ENCODE results near the gene SORBS2.

The SORBS2 gene

GRCh38 chr4:185624259-185624589, 187.8 kb downstream of the SORBS2 start:
- no peak for DNase-seq

- DNase-seq: no peak
These were observed 188.3 kb downstream of the SORBS2 start for GRCh38 chr4:185623444-185624258.

GRCh38 chr4:185608185-185608584, 203.8 kb downstream of the SORBS2 start:
- DNase-seq: no peak

- DNase-seq: no peak
These were observed 209.6 kb downstream of the SORBS2 start for GRCh38 chr4:185602397-185602796.

- DNase-seq: no peak
These were observed 211.1 kb downstream of the SORBS2 start for GRCh38 chr4:185600801-185601434.

GRCh38 chr4:185599553-185600243, 212.3 kb downstream of the SORBS2 start:
- no peak for DNase-seq

- DNase-seq: no peak
These were observed 213.0 kb downstream of the SORBS2 start for GRCh38 chr4:185598846-185599552.

- DNase-seq: peak; percentile 56 to 61
These were observed 214.3 kb downstream of the SORBS2 start for GRCh38 chr4:185597532-185598188.

GRCh38 chr4:185592845-185593488, 219.0 kb downstream of the SORBS2 start:
- no peak for DNase-seq

GRCh38 chr4:185592438-185592837, 219.6 kb downstream of the SORBS2 start:
- DNase-seq: no peak

GRCh38 chr4:185591679-185592141, 220.3 kb downstream of the SORBS2 start:
- no peak for DNase-seq

- no peak for DNase-seq
These were observed 221.0 kb downstream of the SORBS2 start for GRCh38 chr4:185590982-185591381.

GRCh38 chr4:185589067-185589836, 222.7 kb downstream of the SORBS2 start:
- DNase-seq: no peak

GRCh38 chr4:185587427-185588161, 224.4 kb downstream of the SORBS2 start:
- peak; percentile 66 to 74 for DNase-seq

- DNase-seq: no peak
These were observed 225.0 kb downstream of the SORBS2 start for GRCh38 chr4:185587030-185587426.

GRCh38 chr4:185585211-185585610, 226.8 kb downstream of the SORBS2 start:
- no peak for DNase-seq

GRCh38 chr4:185583813-185584212, 228.2 kb downstream of the SORBS2 start:
- no peak for DNase-seq

- no peak for DNase-seq
These were observed 229.2 kb downstream of the SORBS2 start for GRCh38 chr4:185582651-185583400.

- DNase-seq: no peak
These were observed 231.3 kb downstream of the SORBS2 start for GRCh38 chr4:185580699-185581098.

GRCh38 chr4:185578284-185578683, 233.7 kb downstream of the SORBS2 start:
- no peak for DNase-seq

Data from stimulated activated CD4-positive, alpha-beta T cell treated with anti-CD3 and anti-CD28 coated beads, Interleukin-4, amount 100 ng/mL, for 4 hours (primary cell).